ENCODE measurements around the gene BTG1.

GRCh38 chr12:92178340-92178739 lies 32.7 kb upstream of the BTG1 start:
- TF ChIP-seq CTCF (conservative IDR thresholded peaks at IDR 0.05; ENCODE audit: low read length): no peak
- TF ChIP-seq EZH2phosphoT487 (IDR thresholded peaks at IDR 0.05; ENCODE audit: borderline replicate concordance, low read depth, low read length): no peak
